GM18867 (cell line): ENCODE data around the gene ORC1.

Source experiments
- ATAC-seq: cut with Tn5 transposase; IDR thresholded peaks from one replicate; pipeline ENCODE4 v1.9.1; 2021; ENCODE audit warnings: mild to moderate bottlenecking, moderate library complexity; ENCODE audit not compliant: unreplicated experiment

ORC1 gene

DNA sequence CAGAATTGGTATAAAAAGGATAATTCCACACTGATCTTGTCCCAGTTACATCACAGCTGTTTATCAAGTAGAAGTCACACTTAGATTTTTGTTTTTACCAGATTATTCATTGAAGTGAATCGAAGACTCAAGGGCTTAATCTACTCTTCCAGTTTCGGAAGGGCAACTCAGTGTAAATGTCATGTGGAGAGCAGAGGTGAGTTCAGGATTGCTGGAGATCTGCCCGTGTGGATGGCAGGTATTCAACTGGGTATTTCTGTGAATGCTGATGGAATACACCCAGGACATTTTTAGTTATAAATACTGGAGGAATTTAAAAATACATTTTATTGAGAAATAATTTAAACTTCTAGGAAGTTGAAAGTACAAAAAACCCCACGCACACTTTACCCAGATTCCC is 57.6 kb downstream of the ORC1 start:
- no peak for ATAC-seq

DNA sequence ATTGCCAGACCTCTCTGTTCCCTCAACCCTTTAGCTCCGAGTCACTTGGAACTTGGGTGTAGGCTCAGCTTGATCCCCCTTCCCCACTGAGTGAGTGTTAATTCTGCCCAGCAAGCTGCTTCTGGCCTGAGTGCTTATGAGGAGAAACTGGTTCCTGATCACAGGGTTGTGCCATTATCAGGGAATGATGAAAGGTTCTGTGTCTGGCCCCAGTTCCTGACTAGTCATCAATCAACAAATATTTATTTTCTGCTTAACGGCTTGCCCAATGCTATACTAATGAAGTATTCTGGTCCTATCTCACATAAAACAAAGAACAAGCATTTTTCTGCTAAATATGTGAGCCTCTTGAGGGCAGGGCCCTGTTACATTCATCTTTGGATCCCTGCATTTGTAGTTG is 59.0 kb downstream of the ORC1 start:
- ATAC-seq = no peak

DNA sequence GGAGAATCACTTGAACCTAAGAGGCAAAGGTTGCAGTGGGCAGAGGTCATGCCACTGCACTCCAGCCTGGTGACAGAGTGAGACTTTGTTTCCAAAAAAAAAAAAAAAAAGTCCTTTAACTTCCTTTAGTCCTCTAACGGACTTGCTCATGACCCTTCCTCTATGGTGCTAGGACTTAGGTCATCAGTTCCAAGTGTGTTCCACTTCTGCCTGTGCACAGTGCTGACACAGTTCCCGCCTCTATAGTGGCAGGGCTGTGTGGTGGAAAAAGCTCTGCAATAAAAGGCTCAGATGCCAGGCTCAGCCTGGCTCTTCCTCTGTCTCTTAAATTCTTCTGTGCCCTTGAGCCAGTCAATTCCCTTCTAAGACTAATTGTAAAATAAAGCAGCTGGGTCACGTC is 60.2 kb downstream of the ORC1 start:
- ATAC-seq = no peak

DNA sequence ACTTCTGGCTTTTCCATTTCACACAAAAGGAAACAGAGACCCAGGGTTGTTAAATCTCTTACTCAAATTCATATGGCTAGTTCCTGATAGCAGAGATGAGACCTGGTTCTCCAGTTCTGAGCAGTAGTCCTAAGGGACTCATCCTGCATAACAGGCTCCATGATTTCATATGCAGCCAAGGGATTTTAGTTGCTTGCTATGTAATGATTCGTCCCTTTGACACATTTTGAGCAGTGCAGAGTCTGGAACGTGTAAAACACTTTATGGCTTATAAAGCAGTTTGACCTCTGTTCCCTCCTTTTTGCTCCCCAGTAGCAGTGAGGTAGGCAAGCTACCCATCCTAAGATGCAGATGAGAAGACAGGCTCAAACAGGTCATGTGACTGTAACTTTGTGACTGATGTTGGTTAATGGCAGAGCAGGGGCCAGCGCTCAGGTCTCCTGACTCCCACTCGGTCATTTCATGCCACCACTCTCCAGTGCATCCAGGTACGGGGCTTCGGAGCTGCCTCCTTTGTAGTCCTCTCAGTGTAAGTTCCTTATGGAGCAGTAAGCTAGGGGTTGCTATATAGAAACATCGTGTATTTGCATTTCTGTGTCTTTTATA is 62.5 kb downstream of the ORC1 start:
- ATAC-seq = no peak

DNA sequence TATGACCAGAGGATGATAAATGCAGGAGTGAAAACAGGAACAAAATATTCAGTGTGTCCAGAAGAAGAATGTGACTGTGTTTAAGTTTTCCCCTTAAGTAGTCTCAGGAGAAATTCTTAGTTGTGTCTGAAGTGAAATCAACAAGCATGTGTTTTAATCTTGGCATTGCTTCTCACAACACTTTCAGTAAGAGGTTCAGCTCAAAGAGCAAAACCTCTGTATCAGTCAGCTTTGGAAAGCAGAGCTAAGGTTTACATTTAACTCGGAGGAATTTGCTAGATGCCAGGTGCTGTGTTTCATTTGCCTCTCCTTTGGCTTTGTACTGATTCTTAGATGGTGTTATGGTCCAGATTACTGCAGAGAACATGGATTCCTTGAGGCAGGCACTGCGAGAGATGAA is 66.8 kb downstream of the ORC1 start:
- no peak for ATAC-seq

DNA sequence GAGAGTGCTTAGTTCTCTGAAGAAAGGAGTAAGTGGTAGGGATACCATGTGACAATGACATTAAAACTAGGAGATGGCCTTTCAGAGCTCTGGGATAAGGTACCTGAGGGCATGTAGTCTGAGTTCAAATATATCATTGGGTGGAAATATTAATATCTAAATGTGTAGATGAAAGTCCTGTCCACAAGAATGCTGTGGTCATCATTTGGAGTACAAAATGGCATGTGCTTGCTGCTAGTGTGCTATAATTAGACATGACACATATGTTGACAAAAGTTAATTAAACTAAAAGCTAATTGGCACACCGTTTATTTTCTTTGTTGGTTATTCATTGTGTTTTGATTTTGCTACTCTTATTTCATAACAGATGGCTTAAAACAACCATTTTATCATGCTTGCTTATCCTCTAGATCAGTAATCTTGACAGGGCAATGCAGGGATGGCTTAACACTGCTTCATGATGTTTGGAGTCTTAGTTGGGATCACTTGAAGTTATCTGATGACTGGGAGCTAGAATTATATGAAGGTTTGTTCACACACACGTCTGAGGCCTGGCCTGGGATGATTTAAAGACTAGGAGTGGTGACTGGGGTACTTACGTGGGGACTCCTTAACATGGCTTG is 69.2 kb downstream of the ORC1 start:
- ATAC-seq = no peak

DNA sequence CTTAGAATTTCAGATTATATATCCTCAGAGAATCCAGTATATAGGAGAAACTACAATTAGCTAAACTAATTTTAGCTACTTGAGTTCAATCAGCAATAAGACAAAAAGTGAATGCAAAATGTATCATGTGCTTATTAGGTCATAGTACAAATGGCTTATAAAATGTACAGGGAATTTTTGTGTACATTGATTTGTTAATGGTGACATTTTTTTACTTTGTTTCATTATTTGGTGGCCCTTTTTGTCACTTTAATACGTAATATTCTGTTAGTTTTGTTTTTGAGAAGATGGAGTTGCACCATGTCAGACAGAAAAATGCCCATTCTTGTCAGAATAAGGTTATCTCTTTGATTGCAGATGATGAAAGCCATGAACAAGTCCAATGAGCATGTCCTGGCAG is 71.8 kb downstream of the ORC1 start:
- ATAC-seq = no peak

DNA sequence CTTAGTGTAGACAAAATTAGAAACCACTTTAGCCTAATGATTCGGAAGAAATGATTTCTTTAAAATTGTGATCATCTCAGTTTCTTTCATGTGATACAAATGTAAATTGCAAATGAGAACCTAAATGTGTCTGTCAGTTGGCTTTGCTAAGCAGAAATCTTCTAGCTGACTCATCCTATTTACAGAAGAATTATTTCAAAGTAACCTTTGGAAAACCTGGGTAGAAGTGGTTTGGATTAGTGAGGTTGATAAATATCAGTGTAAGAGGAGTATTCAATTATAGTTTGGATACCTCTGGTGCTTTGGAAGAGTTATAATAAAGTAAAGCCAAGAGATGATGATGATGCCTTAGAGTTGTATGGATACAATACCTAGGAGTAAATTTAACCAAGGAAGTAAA is 75.6 kb downstream of the ORC1 start:
- ATAC-seq = no peak

DNA sequence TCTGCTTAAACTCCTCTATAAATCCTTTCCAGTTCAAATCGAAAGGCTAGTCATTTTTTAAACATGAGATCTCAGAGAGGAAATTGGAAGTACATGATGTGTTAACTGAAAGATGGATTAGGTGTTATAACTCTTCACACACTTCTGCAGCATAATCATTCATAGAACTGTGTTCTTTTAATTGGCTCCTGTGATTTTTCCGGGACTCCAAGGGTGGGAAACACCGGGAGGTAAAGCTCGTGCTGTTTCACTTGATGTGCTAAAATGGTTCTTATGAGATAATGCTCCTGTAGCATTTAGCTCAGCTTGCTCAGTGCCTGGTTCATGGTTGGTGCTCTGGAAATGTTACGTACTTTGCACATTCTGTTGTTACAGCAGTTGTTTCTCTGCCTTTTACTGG is 78.4 kb downstream of the ORC1 start:
- ATAC-seq = no peak

DNA sequence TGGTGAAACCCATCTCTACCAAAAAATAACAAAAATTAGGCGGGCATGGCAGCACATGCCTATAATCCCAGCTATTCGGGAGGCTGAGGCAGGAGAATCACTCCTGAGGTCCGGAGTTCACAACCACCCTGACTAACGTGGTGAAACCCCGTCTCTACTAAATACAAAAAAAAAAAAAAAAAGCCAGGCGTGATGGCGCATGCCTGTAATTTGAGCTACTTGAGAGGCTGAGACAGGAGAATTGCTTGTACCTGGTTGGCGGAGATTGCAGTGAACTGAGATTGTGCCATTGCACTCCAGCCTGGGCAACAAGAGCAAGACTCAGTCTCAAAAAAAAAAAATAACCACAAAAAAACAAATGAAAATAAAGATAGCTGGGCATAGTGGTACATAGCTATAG is 80.5 kb downstream of the ORC1 start:
- no peak for ATAC-seq
